K562 (cell line): ENCODE data around the gene RPN1. TPM values are rescaled to one million over a fixed set of nuclear protein-coding genes. Genes with fewer than 3 reads are reported as not detected.

Source experiments
- ELF2 ChIP-seq: fragments of 250-450 bp; sonication (Bioruptor Pico); IDR thresholded peaks from 2 replicates; pipeline ENCODE4 v1.5.0; 2021; ENCODE audit warnings: mild to moderate bottlenecking
- EZH2 ChIP-seq: IDR thresholded peaks from 2 replicates; pipeline ENCODE4 v1.6.1; 2012; ENCODE audit warnings: low read depth, mild to moderate bottlenecking, inconsistent platforms, low read length, borderline replicate concordance
- KAT8 ChIP-seq: fragments of 450-650 bp; IDR thresholded peaks from 2 replicates; pipeline ENCODE4 v1.6.1; 2016; ENCODE audit warnings: low read depth, mild to moderate bottlenecking
- POU5F1 ChIP-seq: fragments of 150-350 bp; IDR thresholded peaks from 2 replicates; pipeline ENCODE4 v1.6.1; 2014; ENCODE audit warnings: borderline replicate concordance, low read length, low read depth, mild to moderate bottlenecking; ENCODE audit not compliant: partially characterized antibody
- SAFB2 ChIP-seq: fragments of 200-400 bp; formaldehyde crosslinking; IDR thresholded peaks from 2 replicates; pipeline ENCODE4 v1.6.1; 2018; ENCODE audit warnings: borderline replicate concordance, low read length, low read depth, moderate library complexity; ENCODE audit not compliant: severe bottlenecking
- ZNF589 ChIP-seq: fragments of 200-800 bp; sonication (Bioruptor generic); IDR thresholded peaks from 2 replicates; pipeline ENCODE4 v1.6.1; 2016; ENCODE audit warnings: low read depth, missing genetic modification characterization, missing compliant biosample characterization
- polyA plus RNA-seq, 8 experiments: library from polyadenylated mRNA; depleted of rRNA in 4 of 8; stranded (reverse) in 5 of 8; unstranded in 3 of 8; fragments of >200 nt; fragmentation: Nextera tagmentation in 2 of 8; fragmentation: Illumina TruSeq in 1 of 8; extraction: Ambion mirVana in 2 of 8; extraction: Trizol in 1 of 8; gene quantifications; 2 replicates each; pipeline versions ENCODE4 v1.2.1 to v1.2.3, GENCODE V29; 2011 to 2014; ENCODE audit warnings: inconsistent platforms in 1 of 8, missing spikeins in 1 of 8
- total RNA-seq, 7 experiments: library from RNA; depleted of rRNA in 6 of 7; stranded (reverse); fragments of >200 nt in 6 of 7; fragmentation: Illumina TruSeq in 2 of 7; extraction: Trizol in 2 of 7; gene quantifications; 2 replicates each; pipeline versions ENCODE4 v1.2.1 to v1.2.3, GENCODE V29; 2011 to 2021; ENCODE audit warnings: low replicate concordance in 1 of 7
- TF ChIP-seq, protein P1 (sequence below): fragments of 200-800 bp; sonication (Bioruptor generic); IDR thresholded peaks from 2 replicates; pipeline ENCODE4 v1.6.1; 2016; ENCODE audit warnings: missing genetic modification characterization, missing compliant biosample characterization
- TF ChIP-seq, protein P2 (sequence below): sonication (generic); formaldehyde crosslinking; IDR thresholded peaks from 2 replicates; pipeline ENCODE4 v1.8.1; 2023; ENCODE audit warnings: mild to moderate bottlenecking, missing genetic modification reagents, moderate library complexity
- TF ChIP-seq, protein P3 (sequence below): fragments of 450-650 bp; formaldehyde crosslinking; IDR thresholded peaks from 2 replicates; pipeline ENCODE4 v1.4.0; 2020; ENCODE audit warnings: mild to moderate bottlenecking, moderate library complexity
- TF ChIP-seq, protein P4 (sequence below), 3 experiments: fragments of 200-800 bp in 1 of 3; fragments of 250-450 bp in 1 of 3; fragments of 450-650 bp in 1 of 3; sonication (Bioruptor Pico) in 1 of 3; sonication (Bioruptor generic) in 1 of 3; formaldehyde crosslinking in 1 of 3; IDR thresholded peaks; 2 replicates each; pipeline versions ENCODE4 v1.6.1 to v1.8.0; 2016 to 2022; ENCODE audit warnings: mild to moderate bottlenecking in 2 of 3, missing genetic modification characterization in 2 of 3, missing compliant biosample characterization in 1 of 3, moderate library complexity in 1 of 3
- TF ChIP-seq, protein P5 (sequence below): sonication (generic); formaldehyde crosslinking; IDR thresholded peaks from 2 replicates; pipeline ENCODE4 v1.8.1; 2023; ENCODE audit warnings: mild to moderate bottlenecking, missing genetic modification reagents

Gene RPN1
- total and polyA plus RNA-seq, 9 of the 15 experiments (the other 6 are each of a cell fraction or from before 2014, with no cell fraction given) = 39.5 to 300 (median 148) TPM

DNA sequence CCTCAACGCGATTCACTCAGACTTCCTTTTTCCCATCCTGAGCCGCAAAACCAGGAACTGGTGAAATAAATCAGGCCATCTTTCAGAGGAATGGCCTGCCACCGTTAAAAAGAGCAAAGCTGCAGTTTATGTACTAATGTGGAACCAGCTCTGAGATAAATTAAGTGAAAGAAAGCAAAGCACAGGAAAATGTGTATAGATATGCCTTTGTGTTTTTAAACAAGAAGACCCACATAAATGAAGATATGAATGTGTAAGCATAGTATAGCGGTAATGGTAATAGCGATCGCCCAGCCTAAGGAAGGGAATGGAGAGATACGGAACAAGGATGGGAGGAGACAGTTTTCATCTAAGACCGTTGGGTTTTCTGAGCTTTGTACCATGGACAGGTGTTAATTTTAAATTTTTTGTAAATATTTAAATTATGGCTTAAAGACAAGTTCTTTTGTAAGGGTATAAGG lies 30.8 kb upstream of the RPN1 start (continued):
- TF ChIP-seq, protein P1, sequence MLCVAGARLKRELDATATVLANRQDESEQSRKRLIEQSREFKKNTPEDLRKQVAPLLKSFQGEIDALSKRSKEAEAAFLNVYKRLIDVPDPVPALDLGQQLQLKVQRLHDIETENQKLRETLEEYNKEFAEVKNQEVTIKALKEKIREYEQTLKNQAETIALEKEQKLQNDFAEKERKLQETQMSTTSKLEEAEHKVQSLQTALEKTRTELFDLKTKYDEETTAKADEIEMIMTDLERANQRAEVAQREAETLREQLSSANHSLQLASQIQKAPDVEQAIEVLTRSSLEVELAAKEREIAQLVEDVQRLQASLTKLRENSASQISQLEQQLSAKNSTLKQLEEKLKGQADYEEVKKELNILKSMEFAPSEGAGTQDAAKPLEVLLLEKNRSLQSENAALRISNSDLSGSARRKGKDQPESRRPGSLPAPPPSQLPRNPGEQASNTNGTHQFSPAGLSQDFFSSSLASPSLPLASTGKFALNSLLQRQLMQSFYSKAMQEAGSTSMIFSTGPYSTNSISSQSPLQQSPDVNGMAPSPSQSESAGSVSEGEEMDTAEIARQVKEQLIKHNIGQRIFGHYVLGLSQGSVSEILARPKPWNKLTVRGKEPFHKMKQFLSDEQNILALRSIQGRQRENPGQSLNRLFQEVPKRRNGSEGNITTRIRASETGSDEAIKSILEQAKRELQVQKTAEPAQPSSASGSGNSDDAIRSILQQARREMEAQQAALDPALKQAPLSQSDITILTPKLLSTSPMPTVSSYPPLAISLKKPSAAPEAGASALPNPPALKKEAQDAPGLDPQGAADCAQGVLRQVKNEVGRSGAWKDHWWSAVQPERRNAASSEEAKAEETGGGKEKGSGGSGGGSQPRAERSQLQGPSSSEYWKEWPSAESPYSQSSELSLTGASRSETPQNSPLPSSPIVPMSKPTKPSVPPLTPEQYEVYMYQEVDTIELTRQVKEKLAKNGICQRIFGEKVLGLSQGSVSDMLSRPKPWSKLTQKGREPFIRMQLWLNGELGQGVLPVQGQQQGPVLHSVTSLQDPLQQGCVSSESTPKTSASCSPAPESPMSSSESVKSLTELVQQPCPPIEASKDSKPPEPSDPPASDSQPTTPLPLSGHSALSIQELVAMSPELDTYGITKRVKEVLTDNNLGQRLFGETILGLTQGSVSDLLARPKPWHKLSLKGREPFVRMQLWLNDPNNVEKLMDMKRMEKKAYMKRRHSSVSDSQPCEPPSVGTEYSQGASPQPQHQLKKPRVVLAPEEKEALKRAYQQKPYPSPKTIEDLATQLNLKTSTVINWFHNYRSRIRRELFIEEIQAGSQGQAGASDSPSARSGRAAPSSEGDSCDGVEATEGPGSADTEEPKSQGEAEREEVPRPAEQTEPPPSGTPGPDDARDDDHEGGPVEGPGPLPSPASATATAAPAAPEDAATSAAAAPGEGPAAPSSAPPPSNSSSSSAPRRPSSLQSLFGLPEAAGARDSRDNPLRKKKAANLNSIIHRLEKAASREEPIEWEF = peak; percentile 41; the same call in 1 of the 2 replicates
- TF ChIP-seq POU5F1 = no peak
- no peak for TF ChIP-seq ELF2 (CRISPR knock-in tag)
- TF ChIP-seq ZNF589 (CRISPR knock-in tag) = no peak
- TF ChIP-seq KAT8 = no peak
- TF ChIP-seq EZH2 = no peak
- TF ChIP-seq, protein P2, sequence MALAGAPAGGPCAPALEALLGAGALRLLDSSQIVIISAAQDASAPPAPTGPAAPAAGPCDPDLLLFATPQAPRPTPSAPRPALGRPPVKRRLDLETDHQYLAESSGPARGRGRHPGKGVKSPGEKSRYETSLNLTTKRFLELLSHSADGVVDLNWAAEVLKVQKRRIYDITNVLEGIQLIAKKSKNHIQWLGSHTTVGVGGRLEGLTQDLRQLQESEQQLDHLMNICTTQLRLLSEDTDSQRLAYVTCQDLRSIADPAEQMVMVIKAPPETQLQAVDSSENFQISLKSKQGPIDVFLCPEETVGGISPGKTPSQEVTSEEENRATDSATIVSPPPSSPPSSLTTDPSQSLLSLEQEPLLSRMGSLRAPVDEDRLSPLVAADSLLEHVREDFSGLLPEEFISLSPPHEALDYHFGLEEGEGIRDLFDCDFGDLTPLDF (CRISPR knock-in tag) = no peak
- TF ChIP-seq, protein P3, sequence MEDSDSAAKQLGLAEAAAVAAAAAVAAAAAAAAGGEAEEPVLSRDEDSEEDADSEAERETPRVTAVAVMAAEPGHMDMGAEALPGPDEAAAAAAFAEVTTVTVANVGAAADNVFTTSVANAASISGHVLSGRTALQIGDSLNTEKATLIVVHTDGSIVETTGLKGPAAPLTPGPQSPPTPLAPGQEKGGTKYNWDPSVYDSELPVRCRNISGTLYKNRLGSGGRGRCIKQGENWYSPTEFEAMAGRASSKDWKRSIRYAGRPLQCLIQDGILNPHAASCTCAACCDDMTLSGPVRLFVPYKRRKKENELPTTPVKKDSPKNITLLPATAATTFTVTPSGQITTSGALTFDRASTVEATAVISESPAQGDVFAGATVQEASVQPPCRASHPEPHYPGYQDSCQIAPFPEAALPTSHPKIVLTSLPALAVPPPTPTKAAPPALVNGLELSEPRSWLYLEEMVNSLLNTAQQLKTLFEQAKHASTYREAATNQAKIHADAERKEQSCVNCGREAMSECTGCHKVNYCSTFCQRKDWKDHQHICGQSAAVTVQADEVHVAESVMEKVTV (CRISPR knock-in tag) = no peak
- TF ChIP-seq SAFB2 = no peak
- TF ChIP-seq, protein P4, sequence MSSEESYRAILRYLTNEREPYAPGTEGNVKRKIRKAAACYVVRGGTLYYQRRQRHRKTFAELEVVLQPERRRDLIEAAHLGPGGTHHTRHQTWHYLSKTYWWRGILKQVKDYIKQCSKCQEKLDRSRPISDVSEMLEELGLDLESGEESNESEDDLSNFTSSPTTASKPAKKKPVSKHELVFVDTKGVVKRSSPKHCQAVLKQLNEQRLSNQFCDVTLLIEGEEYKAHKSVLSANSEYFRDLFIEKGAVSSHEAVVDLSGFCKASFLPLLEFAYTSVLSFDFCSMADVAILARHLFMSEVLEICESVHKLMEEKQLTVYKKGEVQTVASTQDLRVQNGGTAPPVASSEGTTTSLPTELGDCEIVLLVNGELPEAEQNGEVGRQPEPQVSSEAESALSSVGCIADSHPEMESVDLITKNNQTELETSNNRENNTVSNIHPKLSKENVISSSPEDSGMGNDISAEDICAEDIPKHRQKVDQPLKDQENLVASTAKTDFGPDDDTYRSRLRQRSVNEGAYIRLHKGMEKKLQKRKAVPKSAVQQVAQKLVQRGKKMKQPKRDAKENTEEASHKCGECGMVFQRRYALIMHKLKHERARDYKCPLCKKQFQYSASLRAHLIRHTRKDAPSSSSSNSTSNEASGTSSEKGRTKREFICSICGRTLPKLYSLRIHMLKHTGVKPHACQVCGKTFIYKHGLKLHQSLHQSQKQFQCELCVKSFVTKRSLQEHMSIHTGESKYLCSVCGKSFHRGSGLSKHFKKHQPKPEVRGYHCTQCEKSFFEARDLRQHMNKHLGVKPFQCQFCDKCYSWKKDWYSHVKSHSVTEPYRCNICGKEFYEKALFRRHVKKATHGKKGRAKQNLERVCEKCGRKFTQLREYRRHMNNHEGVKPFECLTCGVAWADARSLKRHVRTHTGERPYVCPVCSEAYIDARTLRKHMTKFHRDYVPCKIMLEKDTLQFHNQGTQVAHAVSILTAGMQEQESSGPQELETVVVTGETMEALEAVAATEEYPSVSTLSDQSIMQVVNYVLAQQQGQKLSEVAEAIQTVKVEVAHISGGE (CRISPR knock-in tag; IDR thresholded peaks at IDR 0.05) = no peak
- TF ChIP-seq, protein P5, sequence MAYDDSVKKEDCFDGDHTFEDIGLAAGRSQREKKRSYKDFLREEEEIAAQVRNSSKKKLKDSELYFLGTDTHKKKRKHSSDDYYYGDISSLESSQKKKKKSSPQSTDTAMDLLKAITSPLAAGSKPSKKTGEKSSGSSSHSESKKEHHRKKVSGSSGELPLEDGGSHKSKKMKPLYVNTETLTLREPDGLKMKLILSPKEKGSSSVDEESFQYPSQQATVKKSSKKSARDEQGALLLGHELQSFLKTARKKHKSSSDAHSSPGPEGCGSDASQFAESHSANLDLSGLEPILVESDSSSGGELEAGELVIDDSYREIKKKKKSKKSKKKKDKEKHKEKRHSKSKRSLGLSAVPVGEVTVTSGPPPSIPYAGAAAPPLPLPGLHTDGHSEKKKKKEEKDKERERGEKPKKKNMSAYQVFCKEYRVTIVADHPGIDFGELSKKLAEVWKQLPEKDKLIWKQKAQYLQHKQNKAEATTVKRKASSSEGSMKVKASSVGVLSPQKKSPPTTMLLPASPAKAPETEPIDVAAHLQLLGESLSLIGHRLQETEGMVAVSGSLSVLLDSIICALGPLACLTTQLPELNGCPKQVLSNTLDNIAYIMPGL (CRISPR knock-in tag) = no peak
